GM19438 (cell line): ENCODE data around the gene ITSN2.
"Not testable (repeated sequence)": the region's sequence is repeated elsewhere in the genome, so short reads cannot be mapped to it uniquely, and the experiment has no call there.

Source experiments
- ATAC-seq: cut with Tn5 transposase; IDR thresholded peaks from one replicate; pipeline ENCODE4 v1.9.1; 2021; ENCODE audit warnings: low read depth; ENCODE audit not compliant: unreplicated experiment

ITSN2 gene

GRCh38 chr2:24360050-24360962, at the start of gene ITSN2:
Gene ITSN2, minus strand, starts transcription at chr2:24360536. Its CDS starts 32,454 bp downstream, at chr2:24328082.
- peak; percentile 69 for ATAC-seq

DNA sequence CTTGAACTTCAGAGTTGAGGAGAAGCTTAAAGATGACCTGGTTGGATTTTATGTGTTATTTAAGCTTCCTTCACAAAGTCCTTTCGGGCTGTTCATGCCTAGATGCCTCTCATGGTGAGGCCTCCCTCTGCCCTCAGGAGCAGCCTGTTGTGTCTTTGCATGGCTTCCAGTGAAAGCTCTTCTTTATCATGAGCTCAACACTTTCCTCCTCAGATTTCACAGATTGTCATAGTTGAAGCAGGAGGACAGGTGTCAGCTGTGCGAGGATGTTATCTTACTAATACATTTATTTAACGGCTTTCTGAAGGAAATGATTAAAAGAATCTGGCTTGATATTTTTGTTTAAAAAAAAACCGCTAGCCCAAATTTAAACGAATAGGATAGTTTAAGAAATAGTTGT, 48.8 kb upstream of the ITSN2 start:
- ATAC-seq, result no peak

DNA sequence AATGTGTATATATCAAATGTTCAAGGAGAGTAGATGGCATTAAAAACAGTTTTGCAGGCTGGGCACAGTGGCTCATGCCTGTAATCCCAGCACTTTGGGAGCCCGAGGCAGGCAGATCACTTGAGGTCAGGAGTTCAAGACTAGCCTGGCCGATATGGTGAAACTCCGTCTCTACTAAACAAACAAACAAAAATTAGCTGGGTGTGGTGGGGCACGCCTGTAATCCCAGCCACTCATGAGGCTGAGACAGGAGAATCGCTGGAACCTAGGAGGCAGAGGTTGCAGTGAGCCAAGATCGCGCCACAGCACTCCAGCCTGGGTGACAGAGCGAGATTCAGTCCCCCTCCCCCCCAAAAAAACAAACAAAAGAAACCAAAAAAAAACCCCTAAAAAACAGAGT, 48.4 kb upstream of the ITSN2 start:
- not testable (repeated sequence) for ATAC-seq

DNA sequence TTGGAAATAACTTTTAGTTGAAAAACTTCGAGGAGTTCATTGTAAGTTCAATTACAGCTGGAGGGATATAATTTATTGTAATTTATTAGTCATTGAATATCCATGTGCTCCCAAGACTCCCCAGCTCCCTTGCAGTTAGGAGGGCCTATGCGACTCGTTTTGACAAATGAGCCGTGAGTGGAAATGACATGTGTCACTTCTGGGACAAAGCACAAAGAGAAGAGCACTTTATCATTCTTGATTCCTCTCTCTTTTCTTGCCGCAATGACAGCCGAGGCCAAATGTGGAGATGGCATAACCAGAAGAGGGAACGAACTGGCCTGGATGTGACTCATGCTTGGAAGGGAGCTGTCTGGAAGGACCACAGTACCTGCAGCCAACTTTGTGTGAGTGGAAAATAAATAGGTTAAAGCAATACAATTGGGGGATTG, 44.2 kb upstream of the ITSN2 start:
- ATAC-seq, result no peak

DNA sequence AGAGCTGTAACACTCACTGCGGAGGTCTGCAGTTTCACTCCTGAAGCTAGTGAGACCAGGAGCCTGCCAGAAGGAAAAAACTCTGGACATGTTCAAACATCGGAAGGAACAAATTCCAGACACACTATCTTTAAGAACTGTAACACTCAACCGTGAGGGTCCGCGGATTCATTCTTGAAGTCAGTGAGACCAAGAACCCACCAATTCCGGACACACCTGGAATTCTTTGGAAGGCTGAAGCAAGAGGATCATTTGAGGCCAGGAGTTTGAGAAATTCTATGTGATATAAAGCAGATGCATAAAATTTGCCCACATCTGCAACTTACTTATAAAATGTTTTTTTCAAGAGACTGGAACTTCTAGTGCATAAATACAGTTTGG, 43.5 kb upstream of the ITSN2 start:
- no peak for ATAC-seq

GRCh38 chr2:24403168-24403831, 43.0 kb upstream of the ITSN2 start:
- no peak for ATAC-seq

- no peak for ATAC-seq
Observed at GRCh38 chr2:24402242-24403097, 42.1 kb upstream of the ITSN2 start.

- ATAC-seq, result no peak
Observed at GRCh38 chr2:24400207-24400907, 40.0 kb upstream of the ITSN2 start.

- no peak for ATAC-seq
Observed at GRCh38 chr2:24399434-24400206, 39.3 kb upstream of the ITSN2 start.

GRCh38 chr2:24394998-24395397, 34.7 kb upstream of the ITSN2 start:
- ATAC-seq, result no peak

GRCh38 chr2:24392542-24393059, 32.3 kb upstream of the ITSN2 start:
- no peak for ATAC-seq

GRCh38 chr2:24385366-24385765, 25.0 kb upstream of the ITSN2 start:
- ATAC-seq, result no peak

DNA sequence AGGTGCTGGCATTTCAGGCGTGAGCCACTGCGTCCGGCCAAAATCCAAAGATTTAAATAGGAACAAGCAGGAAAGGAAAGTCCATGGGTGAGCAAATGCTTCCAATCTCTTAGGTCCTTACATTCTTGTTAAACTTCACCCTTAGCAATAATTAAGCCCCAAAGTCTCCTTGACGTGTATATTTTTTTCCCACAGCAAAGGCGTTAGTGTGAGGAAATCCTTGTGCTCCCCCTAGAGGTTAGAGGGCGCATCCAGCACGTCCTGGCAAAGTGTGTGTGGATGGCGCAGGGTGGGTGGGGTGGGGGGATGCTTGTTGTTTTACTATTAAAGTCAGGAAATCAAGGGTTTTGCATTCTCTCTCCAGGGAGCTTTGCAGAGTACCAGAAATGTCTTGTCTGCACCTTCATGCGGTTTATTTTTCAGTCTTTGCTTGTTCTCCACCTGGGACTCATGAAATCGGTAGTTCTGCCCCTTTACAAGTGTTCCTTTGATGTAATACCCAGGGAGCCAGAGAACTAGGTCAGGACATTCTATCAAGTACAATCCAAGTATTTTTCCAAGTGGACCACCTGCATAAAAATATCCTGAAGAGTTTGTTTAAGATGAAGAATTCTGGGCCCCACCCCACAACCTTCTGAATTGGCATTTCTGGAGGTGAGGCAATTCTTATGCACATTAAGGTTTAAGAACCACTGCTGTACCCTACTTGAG, 22.2 kb upstream of the ITSN2 start:
- ATAC-seq, result no peak

- no peak for ATAC-seq
Observed at GRCh38 chr2:24380820-24381219, 20.5 kb upstream of the ITSN2 start.

GRCh38 chr2:24375349-24376087, 15.2 kb upstream of the ITSN2 start:
- ATAC-seq, result no peak

- no peak for ATAC-seq
Observed at GRCh38 chr2:24374301-24374700, 14.0 kb upstream of the ITSN2 start.

- no peak for ATAC-seq
Observed at GRCh38 chr2:24372033-24372432, 11.7 kb upstream of the ITSN2 start.

DNA sequence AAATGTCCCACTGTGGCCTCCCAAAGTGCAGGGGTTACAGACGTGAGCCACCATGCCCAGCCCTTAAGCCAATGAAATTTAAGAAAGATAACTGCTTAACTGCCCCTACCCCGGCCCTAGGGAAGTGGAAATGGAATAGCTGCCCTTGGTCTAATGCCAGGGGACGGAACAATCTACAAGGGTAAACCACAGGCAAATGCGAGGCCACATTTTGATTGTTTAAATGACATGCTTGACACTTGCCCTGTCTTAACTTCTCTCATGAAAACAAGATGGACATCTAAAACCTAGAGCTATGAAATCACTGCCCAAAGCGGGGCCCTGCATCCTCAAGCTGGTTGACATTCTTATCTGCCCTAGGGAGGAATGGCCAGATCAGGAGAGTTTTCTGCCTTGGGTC, 5.5 kb upstream of the ITSN2 start:
- no peak for ATAC-seq
